GM19240 (cell line): ENCODE measurements around the gene ALOX5AP.

Source experiments
- DNase-seq: peaks from one replicate; pipeline ENCODE4 v3.0.0; 2011; ENCODE audit warnings: low spot score; ENCODE audit not compliant: insufficient read length

ALOX5AP gene

GRCh38 chr13:30714629-30715371, 20.5 kb upstream of the ALOX5AP start:
- no peak for DNase-seq

- no peak for DNase-seq
Observed at GRCh38 chr13:30715372-30715756, 20.0 kb upstream of the ALOX5AP start.

- DNase-seq, result no peak
Observed at GRCh38 chr13:30715837-30716236, 19.5 kb upstream of the ALOX5AP start.

GRCh38 chr13:30718661-30719524, 16.4 kb upstream of the ALOX5AP start:
- DNase-seq, result no peak

GRCh38 chr13:30719525-30719914, 15.8 kb upstream of the ALOX5AP start:
- no peak for DNase-seq

- peak; percentile 41 for DNase-seq
Observed at GRCh38 chr13:30720172-30720869, 15.0 kb upstream of the ALOX5AP start.

GRCh38 chr13:30721936-30722335, 13.4 kb upstream of the ALOX5AP start:
- no peak for DNase-seq

GRCh38 chr13:30722361-30722760, 13.0 kb upstream of the ALOX5AP start:
- DNase-seq, result no peak

GRCh38 chr13:30724778-30725177, 10.6 kb upstream of the ALOX5AP start:
- no peak for DNase-seq

- DNase-seq, result no peak
Observed at GRCh38 chr13:30725326-30726085, 9.8 kb upstream of the ALOX5AP start.

GRCh38 chr13:30726192-30726591, 9.2 kb upstream of the ALOX5AP start:
- no peak for DNase-seq

GRCh38 chr13:30727491-30728355, 7.6 kb upstream of the ALOX5AP start:
- DNase-seq, result no peak

- DNase-seq, result no peak
Observed at GRCh38 chr13:30729801-30730200, 5.5 kb upstream of the ALOX5AP start.

- no peak for DNase-seq
Observed at GRCh38 chr13:30730526-30730925, 4.8 kb upstream of the ALOX5AP start.

GRCh38 chr13:30731361-30732045, 3.8 kb upstream of the ALOX5AP start:
- DNase-seq, result no peak

- DNase-seq, result no peak
Observed at GRCh38 chr13:30732046-30732390, 3.3 kb upstream of the ALOX5AP start.

GRCh38 chr13:30734439-30734838, 904 bp upstream of the ALOX5AP start:
- DNase-seq, result no peak

- no peak for DNase-seq
Observed at GRCh38 chr13:30735872-30736175, 481 bp downstream of the ALOX5AP start.

GRCh38 chr13:30736461-30737320, 1.3 kb downstream of the ALOX5AP start:
- DNase-seq, result no peak
